ENCODE results near the gene LRRC42.

GRCh38 chr1:53967409-53968124 lies 21.4 kb downstream of the LRRC42 start:
- TF ChIP-seq CTCF (conservative IDR thresholded peaks at IDR 0.05) (no peak), EZH2 (IDR thresholded peaks at IDR 0.05; ENCODE audit: low read depth) (no peak)

All from PC-9 (cell line).